ENCODE data around the gene SLC6A13. TPM values are rescaled to one million over a fixed set of nuclear protein-coding genes. Genes with fewer than 3 reads are reported as not detected.

Gene SLC6A13
- total RNA-seq, 1 experiment from 2014 or later: not detected

DNA sequence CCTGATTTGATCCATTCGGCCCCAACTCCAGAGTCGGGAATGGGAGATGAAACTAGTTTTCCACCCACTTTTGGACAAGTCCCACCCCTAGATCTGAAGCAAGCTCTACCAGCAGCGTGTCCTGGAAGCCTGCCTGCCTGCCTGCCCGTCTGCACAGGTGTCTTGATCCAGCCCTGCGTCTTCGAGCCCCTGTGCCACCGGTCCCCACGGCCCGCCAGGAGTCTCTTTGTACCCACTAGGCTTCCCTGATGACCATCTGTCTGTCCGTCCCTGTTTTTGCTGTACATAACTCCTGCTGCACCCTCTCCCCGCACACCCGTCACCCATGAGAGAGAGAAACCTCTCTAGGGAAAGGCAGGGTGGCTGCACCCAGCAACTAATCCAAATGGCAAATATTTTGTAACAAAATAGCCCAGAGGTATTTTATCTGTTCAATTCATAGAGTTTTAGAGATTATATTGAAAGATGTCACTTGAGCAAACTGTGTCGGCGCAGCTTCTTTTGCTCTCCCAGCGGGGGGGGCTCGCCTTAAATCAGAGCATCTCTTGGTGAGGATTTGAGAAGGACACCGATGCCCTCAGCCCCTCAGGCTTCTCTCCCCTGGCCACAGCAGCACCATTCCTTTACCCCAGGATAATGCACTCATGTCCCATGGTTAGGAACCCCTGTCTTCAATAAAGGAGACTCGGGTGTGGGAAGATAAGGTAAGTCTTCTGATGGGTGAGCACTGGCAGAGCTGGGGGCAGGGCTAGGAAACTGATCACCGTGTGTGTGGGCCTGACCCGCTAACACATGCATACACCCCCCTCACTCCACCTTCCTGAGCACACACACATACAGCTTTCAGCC, 84.4 kb downstream of the SLC6A13 start:
- H3K9me2 ChIP-seq (ENCODE audit: insufficient read depth): no peaks in the 10 kb centered on the region
- no peaks in the 10 kb centered on the region for H4K20me1 ChIP-seq (ENCODE audit: insufficient read depth)
- peaks cover 8% of the 10 kb centered on the region; the same call in 1 of the 2 replicates for H3F3A ChIP-seq (ENCODE audit: insufficient read depth, low read depth)
- no peak overlapping the region for H2AFZ ChIP-seq
- H3K4me2 ChIP-seq: no peak overlapping the region
- no peak for DNase-seq
- POLR2A ChIA-PET (ENCODE audit: unreplicated experiment): no interaction called here
- H3K79me2 ChIP-seq (ENCODE audit: low read depth): no peaks in the 10 kb centered on the region
- H3K9me3 ChIP-seq (ENCODE audit: insufficient read depth, low read depth): no peaks in the 10 kb centered on the region
- no peak overlapping the region for H3K27ac ChIP-seq
- no TSS peak for BruUV-seq (replicated peaks)
- CTCF ChIA-PET: no interaction called here
- H3K36me3 ChIP-seq (ENCODE audit: low read depth): no peaks in the 10 kb centered on the region
- no peak for TF ChIP-seq EZH2 (IDR thresholded peaks at IDR 0.05; ENCODE audit: low read depth)
- TF ChIP-seq, protein P1, sequence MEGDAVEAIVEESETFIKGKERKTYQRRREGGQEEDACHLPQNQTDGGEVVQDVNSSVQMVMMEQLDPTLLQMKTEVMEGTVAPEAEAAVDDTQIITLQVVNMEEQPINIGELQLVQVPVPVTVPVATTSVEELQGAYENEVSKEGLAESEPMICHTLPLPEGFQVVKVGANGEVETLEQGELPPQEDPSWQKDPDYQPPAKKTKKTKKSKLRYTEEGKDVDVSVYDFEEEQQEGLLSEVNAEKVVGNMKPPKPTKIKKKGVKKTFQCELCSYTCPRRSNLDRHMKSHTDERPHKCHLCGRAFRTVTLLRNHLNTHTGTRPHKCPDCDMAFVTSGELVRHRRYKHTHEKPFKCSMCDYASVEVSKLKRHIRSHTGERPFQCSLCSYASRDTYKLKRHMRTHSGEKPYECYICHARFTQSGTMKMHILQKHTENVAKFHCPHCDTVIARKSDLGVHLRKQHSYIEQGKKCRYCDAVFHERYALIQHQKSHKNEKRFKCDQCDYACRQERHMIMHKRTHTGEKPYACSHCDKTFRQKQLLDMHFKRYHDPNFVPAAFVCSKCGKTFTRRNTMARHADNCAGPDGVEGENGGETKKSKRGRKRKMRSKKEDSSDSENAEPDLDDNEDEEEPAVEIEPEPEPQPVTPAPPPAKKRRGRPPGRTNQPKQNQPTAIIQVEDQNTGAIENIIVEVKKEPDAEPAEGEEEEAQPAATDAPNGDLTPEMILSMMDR (conservative IDR thresholded peaks at IDR 0.05): no peak
- H3K4me1 ChIP-seq (replicated peaks; ENCODE audit: insufficient read depth): peaks cover 27% of the 10 kb centered on the region
- no peak overlapping the region for H3K4me3 ChIP-seq
- intact Hi-C loops (cut with micrococcal nuclease; ENCODE audit: unreplicated experiment): no loop called here
- peaks cover 13% of the 10 kb centered on the region for H3K27me3 ChIP-seq (ENCODE audit: insufficient read depth, low read depth)

DNA sequence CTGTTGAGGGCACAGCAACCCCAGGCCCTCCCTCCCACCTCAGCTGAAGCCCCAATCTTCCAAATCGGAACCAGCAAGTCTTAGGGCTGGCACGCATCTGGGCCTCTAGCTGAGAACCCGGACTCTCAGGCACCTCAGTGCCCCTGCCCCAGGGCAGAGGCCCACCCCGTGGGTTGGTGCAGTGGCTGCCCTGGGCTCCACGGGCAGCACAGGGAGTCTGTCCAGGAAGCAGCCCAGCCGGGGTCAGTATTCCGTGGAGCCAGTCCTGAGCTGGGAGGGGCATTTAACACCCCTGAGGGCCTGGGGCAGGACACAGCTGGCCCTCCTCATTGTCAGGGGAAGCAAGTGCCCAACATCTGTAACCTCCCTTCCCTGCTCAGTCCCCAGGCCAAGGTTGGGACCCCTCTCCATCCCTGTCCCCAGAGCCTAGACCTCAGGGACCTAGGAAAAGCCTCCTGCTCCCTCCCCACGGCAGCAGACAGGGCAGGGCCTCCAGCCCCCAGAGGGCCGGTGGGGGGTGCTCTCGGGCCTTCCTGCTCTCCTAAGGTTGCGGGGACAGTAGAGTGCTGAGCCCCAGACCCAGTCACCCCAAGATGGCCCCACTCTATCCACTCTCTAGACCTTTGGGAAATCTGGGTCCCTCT, 85.2 kb downstream of the SLC6A13 start:
- ChIA-PET CTCF (no interaction called here), POLR2A (ENCODE audit: unreplicated experiment) (interaction anchor here (0.6 kb wide), 1 partner anchor 757 kb away, joined by 4 read pairs; no protein-coding TSS in a partner anchor)
- intact Hi-C loops (cut with micrococcal nuclease; ENCODE audit: unreplicated experiment): no loop called here
- no peaks in the 10 kb centered on the region for H3K9me2 ChIP-seq (ENCODE audit: insufficient read depth)
- H3K4me2 ChIP-seq: no peak overlapping the region
- peaks cover 20% of the 10 kb centered on the region for H3K27me3 ChIP-seq (ENCODE audit: insufficient read depth, low read depth)
- no peaks in the 10 kb centered on the region for H3K9me3 ChIP-seq (ENCODE audit: insufficient read depth, low read depth)
- no peak overlapping the region for H3K27ac ChIP-seq
- no peak overlapping the region for H2AFZ ChIP-seq
- 0 out of 2 replicates have a peak, but pooled peaks cover under 1% of the 10 kb centered on the region for H3F3A ChIP-seq (ENCODE audit: insufficient read depth, low read depth)
- no TSS peak for BruUV-seq (replicated peaks)
- DNase-seq: no peak
- no peaks in the 10 kb centered on the region for H4K20me1 ChIP-seq (ENCODE audit: insufficient read depth)
- no peak for TF ChIP-seq EZH2 (IDR thresholded peaks at IDR 0.05; ENCODE audit: low read depth)
- TF ChIP-seq, protein P1 (conservative IDR thresholded peaks at IDR 0.05): no peak
- no peaks in the 10 kb centered on the region for H3K36me3 ChIP-seq (ENCODE audit: low read depth)
- H3K4me3 ChIP-seq: no peak overlapping the region
- no peaks in the 10 kb centered on the region for H3K79me2 ChIP-seq (ENCODE audit: low read depth)
- peaks cover 21% of the 10 kb centered on the region for H3K4me1 ChIP-seq (replicated peaks; ENCODE audit: insufficient read depth)

DNA sequence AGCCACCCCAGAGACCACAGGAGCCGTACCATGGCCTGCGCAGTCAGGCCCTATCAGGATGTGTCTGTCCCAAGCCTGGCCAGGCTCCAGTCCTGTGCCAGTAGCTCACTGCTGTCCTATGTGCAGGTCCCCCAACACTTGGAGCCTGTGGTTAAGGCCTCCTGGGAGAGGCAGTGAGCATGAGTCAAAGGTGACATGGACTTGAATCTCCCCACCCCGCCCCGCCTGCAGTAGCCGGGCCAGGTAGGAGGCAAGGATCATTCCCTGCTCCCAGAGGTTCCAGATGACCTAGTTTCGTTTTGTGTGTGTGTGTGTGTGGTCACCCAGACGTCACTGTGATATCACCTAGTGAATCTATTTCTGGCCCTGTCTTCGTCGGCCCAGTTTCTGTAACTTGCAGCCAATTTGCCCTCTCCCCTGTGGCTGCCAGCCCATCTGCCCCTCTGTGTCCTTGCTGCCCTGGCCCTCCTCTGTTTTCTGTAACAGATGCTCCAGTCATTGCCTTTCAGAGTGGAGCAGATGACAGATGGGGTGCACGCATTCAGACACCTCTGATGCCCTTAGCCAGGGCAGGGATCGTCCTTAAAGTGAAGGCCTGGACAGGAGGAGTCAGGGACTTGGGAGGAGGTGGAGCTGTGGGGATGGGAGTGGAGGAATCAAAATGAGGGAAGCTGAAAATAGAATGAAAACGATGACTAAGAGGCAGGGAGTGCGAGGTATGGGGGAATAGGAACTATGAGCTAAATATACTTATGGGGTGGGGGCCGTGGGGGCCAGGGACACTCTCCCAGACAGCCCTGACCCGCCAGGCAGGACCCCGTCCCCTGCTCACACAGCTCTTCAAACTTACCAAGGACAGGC, 86.1 kb downstream of the SLC6A13 start:
- POLR2A ChIA-PET (ENCODE audit: unreplicated experiment): interaction anchor here (0.6 kb wide), 1 partner anchor 758 kb away, joined by 4 read pairs; no protein-coding TSS in a partner anchor
- TF ChIP-seq, protein P1 (conservative IDR thresholded peaks at IDR 0.05): no peak
- no peak for TF ChIP-seq EZH2 (IDR thresholded peaks at IDR 0.05; ENCODE audit: low read depth)
- Histone ChIP-seq H3F3A (ENCODE audit: insufficient read depth, low read depth) (no peaks in the 10 kb centered on the region), H3K4me1 (replicated peaks; ENCODE audit: insufficient read depth) (peaks cover 15% of the 10 kb centered on the region), H3K9me2 (ENCODE audit: insufficient read depth) (no peaks in the 10 kb centered on the region), H3K4me3 (no peak overlapping the region), H3K27me3 (ENCODE audit: insufficient read depth, low read depth) (peaks cover 23% of the 10 kb centered on the region), H4K20me1 (ENCODE audit: insufficient read depth) (no peaks in the 10 kb centered on the region), H2AFZ (no peak overlapping the region), H3K27ac (no peak overlapping the region), H3K4me2 (peak overlapping the region; percentile 49; the same call in 1 of the 2 replicates), H3K9me3 (ENCODE audit: insufficient read depth, low read depth) (no peaks in the 10 kb centered on the region), H3K79me2 (ENCODE audit: low read depth) (no peaks in the 10 kb centered on the region), H3K36me3 (ENCODE audit: low read depth) (no peaks in the 10 kb centered on the region)
- DNase-seq: peak; percentile 59 to 60
- CTCF ChIA-PET: no interaction called here
- intact Hi-C loops (cut with micrococcal nuclease; ENCODE audit: unreplicated experiment): loop anchor here (1.0 kb wide), 1 partner anchor 32 kb away; no protein-coding TSS in a partner anchor
- no TSS peak for BruUV-seq (replicated peaks)

Data from PC-9 (cell line).